Neural cell (in vitro differentiated cells): ENCODE measurements around the gene EHMT1.

Experiments
- EP300 ChIP-seq: fragments of 450-650 bp; conservative IDR thresholded peaks from 2 replicates; pipeline ENCODE4 v1.6.1; 2014; ENCODE audit warnings: antibody characterized with exemption, mild to moderate bottlenecking, moderate library complexity; ENCODE audit not compliant: poor library complexity, severe bottlenecking
- TAF1 ChIP-seq: IDR thresholded peaks from 2 replicates; pipeline ENCODE4 v1.6.1; 2012; ENCODE audit warnings: low read depth
- TF ChIP-seq, protein P1 (sequence below): fragments of 450-650 bp; IDR thresholded peaks from 2 replicates; pipeline ENCODE4 v1.5.1; 2014; ENCODE audit warnings: antibody characterized with exemption, mild to moderate bottlenecking, moderate library complexity; ENCODE audit not compliant: poor library complexity, severe bottlenecking

DNA sequence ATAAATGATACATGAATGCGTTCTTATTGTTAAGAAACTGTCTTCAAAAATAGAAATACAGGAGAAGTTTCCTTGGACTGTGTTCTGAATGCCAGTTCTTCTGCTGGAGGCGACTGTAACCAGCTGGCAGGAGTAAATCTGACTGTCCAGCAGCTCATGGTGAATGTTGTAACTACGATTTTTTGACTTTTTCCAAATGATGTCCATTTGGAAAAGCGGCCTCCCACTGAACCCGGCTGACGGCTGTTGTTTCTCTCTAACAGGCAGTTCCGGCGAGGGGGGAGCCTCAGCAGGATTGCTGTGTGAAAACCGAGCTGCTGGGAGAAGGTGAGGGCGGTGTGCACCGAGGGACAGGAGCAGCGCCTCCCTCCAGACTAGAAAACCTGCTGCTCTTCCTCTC is 91.9 kb downstream of the EHMT1 start:
- TF ChIP-seq, protein P1, sequence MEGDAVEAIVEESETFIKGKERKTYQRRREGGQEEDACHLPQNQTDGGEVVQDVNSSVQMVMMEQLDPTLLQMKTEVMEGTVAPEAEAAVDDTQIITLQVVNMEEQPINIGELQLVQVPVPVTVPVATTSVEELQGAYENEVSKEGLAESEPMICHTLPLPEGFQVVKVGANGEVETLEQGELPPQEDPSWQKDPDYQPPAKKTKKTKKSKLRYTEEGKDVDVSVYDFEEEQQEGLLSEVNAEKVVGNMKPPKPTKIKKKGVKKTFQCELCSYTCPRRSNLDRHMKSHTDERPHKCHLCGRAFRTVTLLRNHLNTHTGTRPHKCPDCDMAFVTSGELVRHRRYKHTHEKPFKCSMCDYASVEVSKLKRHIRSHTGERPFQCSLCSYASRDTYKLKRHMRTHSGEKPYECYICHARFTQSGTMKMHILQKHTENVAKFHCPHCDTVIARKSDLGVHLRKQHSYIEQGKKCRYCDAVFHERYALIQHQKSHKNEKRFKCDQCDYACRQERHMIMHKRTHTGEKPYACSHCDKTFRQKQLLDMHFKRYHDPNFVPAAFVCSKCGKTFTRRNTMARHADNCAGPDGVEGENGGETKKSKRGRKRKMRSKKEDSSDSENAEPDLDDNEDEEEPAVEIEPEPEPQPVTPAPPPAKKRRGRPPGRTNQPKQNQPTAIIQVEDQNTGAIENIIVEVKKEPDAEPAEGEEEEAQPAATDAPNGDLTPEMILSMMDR: no peak
- TF ChIP-seq TAF1 (no peak), EP300 (no peak)
